ENCODE measurements around the gene RASA3. TPM values are rescaled to one million over a fixed set of nuclear protein-coding genes. Genes with fewer than 3 reads are reported as not detected.

RASA3 gene
- total RNA-seq, 1 experiment from 2014 or later = 18.6 TPM

DNA sequence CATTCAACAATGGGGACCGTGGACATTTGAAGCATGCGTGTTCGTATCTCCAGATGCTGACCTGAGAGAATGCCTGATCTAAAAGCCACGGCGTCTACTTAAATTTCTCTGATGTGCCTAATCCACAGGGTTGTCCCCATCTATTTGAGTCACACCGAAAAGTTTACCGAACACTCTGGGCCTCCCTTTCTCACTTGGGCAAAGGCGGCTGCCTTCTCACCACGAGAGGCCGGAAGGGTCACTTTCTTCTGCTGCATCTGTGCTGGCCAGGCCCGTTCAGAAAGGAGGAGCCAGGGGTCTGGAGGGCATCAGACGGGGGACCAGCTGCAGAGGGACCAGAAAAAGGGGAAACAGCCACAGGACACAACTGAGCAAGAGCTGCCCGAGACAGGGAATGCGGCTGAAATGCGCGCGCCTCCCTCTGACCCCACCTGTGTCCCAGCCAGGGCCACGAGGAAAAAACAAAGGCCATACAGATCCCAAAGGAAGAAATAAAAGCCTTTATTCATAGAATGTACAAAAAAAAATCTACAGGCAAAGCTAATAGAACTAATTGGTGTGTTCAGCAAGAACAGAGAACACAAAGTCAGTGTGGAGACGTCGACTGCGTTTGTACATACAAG, 87.2 kb downstream of the RASA3 start:
- H3K9me3 ChIP-seq (ENCODE audit: control insufficient read depth in 1 of 2, insufficient read depth in 1 of 2, low read depth in 1 of 2, low read length in 2 of 2) = no peaks in the 10 kb centered on the region
- TF ChIP-seq ELF1 (IDR thresholded peaks at IDR 0.05; ENCODE audit: borderline replicate concordance, low read depth) (no peak), POLR2A (IDR thresholded peaks at IDR 0.05; ENCODE audit: borderline replicate concordance, extremely low read depth, insufficient read depth, insufficient read length) (no peak), SP1 (IDR thresholded peaks at IDR 0.05; ENCODE audit: low read depth) (no peak), FOSL1 (IDR thresholded peaks at IDR 0.05; ENCODE audit: low read depth) (no peak), ATF3 (IDR thresholded peaks at IDR 0.05) (no peak), SIN3A (IDR thresholded peaks at IDR 0.05; ENCODE audit: low read depth) (no peak), ZNF274 (IDR thresholded peaks at IDR 0.05; ENCODE audit: low read depth, low read length) (no peak), POLR2AphosphoS5 (IDR thresholded peaks at IDR 0.05; ENCODE audit: low read depth, low read length) (no peak), RAD21 (IDR thresholded peaks at IDR 0.05; ENCODE audit: low read depth) (no peak), EGR1 (IDR thresholded peaks at IDR 0.05; ENCODE audit: low read depth) (no peak), CBX3 (IDR thresholded peaks at IDR 0.05; ENCODE audit: low read depth) (no peak), SRF (IDR thresholded peaks at IDR 0.05; ENCODE audit: low read depth) (no peak), EZH2phosphoT487 (IDR thresholded peaks at IDR 0.05; ENCODE audit: borderline replicate concordance) (no peak), CEBPB (IDR thresholded peaks at IDR 0.05; ENCODE audit: low read depth) (no peak), ZFX (IDR thresholded peaks at IDR 0.05) (no peak)
- TF ChIP-seq, protein P1, sequence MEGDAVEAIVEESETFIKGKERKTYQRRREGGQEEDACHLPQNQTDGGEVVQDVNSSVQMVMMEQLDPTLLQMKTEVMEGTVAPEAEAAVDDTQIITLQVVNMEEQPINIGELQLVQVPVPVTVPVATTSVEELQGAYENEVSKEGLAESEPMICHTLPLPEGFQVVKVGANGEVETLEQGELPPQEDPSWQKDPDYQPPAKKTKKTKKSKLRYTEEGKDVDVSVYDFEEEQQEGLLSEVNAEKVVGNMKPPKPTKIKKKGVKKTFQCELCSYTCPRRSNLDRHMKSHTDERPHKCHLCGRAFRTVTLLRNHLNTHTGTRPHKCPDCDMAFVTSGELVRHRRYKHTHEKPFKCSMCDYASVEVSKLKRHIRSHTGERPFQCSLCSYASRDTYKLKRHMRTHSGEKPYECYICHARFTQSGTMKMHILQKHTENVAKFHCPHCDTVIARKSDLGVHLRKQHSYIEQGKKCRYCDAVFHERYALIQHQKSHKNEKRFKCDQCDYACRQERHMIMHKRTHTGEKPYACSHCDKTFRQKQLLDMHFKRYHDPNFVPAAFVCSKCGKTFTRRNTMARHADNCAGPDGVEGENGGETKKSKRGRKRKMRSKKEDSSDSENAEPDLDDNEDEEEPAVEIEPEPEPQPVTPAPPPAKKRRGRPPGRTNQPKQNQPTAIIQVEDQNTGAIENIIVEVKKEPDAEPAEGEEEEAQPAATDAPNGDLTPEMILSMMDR (IDR thresholded peaks at IDR 0.05 in 2 of 3, conservative IDR thresholded peaks at IDR 0.05 in 1 of 3; ENCODE audit: borderline replicate concordance in 1 of 3, insufficient read depth in 1 of 3, low read depth in 2 of 3, low read length in 2 of 3) = no peak
- TF ChIP-seq, protein P2, sequence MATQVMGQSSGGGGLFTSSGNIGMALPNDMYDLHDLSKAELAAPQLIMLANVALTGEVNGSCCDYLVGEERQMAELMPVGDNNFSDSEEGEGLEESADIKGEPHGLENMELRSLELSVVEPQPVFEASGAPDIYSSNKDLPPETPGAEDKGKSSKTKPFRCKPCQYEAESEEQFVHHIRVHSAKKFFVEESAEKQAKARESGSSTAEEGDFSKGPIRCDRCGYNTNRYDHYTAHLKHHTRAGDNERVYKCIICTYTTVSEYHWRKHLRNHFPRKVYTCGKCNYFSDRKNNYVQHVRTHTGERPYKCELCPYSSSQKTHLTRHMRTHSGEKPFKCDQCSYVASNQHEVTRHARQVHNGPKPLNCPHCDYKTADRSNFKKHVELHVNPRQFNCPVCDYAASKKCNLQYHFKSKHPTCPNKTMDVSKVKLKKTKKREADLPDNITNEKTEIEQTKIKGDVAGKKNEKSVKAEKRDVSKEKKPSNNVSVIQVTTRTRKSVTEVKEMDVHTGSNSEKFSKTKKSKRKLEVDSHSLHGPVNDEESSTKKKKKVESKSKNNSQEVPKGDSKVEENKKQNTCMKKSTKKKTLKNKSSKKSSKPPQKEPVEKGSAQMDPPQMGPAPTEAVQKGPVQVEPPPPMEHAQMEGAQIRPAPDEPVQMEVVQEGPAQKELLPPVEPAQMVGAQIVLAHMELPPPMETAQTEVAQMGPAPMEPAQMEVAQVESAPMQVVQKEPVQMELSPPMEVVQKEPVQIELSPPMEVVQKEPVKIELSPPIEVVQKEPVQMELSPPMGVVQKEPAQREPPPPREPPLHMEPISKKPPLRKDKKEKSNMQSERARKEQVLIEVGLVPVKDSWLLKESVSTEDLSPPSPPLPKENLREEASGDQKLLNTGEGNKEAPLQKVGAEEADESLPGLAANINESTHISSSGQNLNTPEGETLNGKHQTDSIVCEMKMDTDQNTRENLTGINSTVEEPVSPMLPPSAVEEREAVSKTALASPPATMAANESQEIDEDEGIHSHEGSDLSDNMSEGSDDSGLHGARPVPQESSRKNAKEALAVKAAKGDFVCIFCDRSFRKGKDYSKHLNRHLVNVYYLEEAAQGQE (IDR thresholded peaks at IDR 0.05; ENCODE audit: low read depth) = no peak
- no peak overlapping the region for H3K4me2 ChIP-seq (ENCODE audit: low read length)
- no peak overlapping the region for H3K27ac ChIP-seq (ENCODE audit: low read depth, low read length)
- no peak overlapping the region for H3K9ac ChIP-seq (ENCODE audit: low read length)
- H2AFZ ChIP-seq (ENCODE audit: low read depth, low read length, poor library complexity, severe bottlenecking) = no peak overlapping the region
- H3K36me3 ChIP-seq (ENCODE audit: control insufficient read depth in 1 of 2, insufficient read depth in 2 of 2, low read length in 2 of 2) = no peaks in the 10 kb centered on the region
- no peak for ATAC-seq
- no peaks in the 10 kb centered on the region for H3K79me2 ChIP-seq (ENCODE audit: insufficient read depth, low read length)
- H3K27me3 ChIP-seq (ENCODE audit: insufficient read depth, low read length) = no peaks in the 10 kb centered on the region
- no TSS peak for BruUV-seq (replicated peaks)
- CTCF ChIA-PET = no interaction called here
- RAD21 ChIA-PET (ENCODE audit: low non-redundant PET in 1 of 2, low total read pairs in 2 of 2, uncharacterized antibody in 2 of 2, unreplicated experiment in 2 of 2) = no interaction called here
- no peaks in the 10 kb centered on the region for H3K9me2 ChIP-seq (ENCODE audit: insufficient read depth)
- no peaks in the 10 kb centered on the region for H4K20me1 ChIP-seq (ENCODE audit: insufficient read depth)
- H3K4me1 ChIP-seq (ENCODE audit: control insufficient read depth in 1 of 2, insufficient read depth in 2 of 2, low read length in 2 of 2) = no peaks in the 10 kb centered on the region
- no peak overlapping the region for H3K4me3 ChIP-seq (replicated peaks in 1 of 2; ENCODE audit: low read depth in 1 of 2, low read length in 2 of 2)
- DNase-seq (ENCODE audit: low read depth, low spot score) = no peak
- POLR2A ChIA-PET = no interaction called here
- intact Hi-C loops (cut with micrococcal nuclease) = no loop called here

Data from HCT116 (cell line).